GM21515 (cell line): ENCODE results near the gene LGALS16.
"Not testable (repeated sequence)": the region's sequence is repeated elsewhere in the genome, so short reads cannot be mapped to it uniquely, and the experiment has no call there.

ENCODE experiments used
- ATAC-seq: cut with Tn5 transposase; IDR thresholded peaks from one replicate; pipeline ENCODE4 v1.9.1; 2021; ENCODE audit not compliant: unreplicated experiment

Gene LGALS16

GRCh38 chr19:39677961-39678889 lies 22.5 kb downstream of the LGALS16 start:
- no peak for ATAC-seq

- peak; percentile 65 for ATAC-seq
Measured at GRCh38 chr19:39679056-39679790, 23.5 kb downstream of the LGALS16 start.

GRCh38 chr19:39679791-39680168 lies 24.1 kb downstream of the LGALS16 start:
- ATAC-seq, result peak; percentile 19

- no peak for ATAC-seq
Measured at GRCh38 chr19:39680593-39680992, 24.9 kb downstream of the LGALS16 start.

GRCh38 chr19:39681416-39681815 lies 25.7 kb downstream of the LGALS16 start:
- ATAC-seq, result no peak

GRCh38 chr19:39684267-39684666 lies 28.6 kb downstream of the LGALS16 start:
- no peak for ATAC-seq

GRCh38 chr19:39686739-39687138 lies 31.0 kb downstream of the LGALS16 start:
- no peak for ATAC-seq

GRCh38 chr19:39688637-39689036 lies 32.9 kb downstream of the LGALS16 start:
- ATAC-seq, result not testable (repeated sequence)

- no peak for ATAC-seq
Measured at GRCh38 chr19:39692166-39692565, 36.5 kb downstream of the LGALS16 start.

- no peak for ATAC-seq
Measured at GRCh38 chr19:39692822-39693221, 37.1 kb downstream of the LGALS16 start.

- no peak for ATAC-seq
Measured at GRCh38 chr19:39695759-39696158, 40.0 kb downstream of the LGALS16 start.

- ATAC-seq, result no peak
Measured at GRCh38 chr19:39696387-39696786, 40.7 kb downstream of the LGALS16 start.

GRCh38 chr19:39698535-39698934 lies 42.8 kb downstream of the LGALS16 start:
- ATAC-seq, result no peak

- no peak for ATAC-seq
Measured at GRCh38 chr19:39701291-39701690, 45.6 kb downstream of the LGALS16 start.

- no peak for ATAC-seq
Measured at GRCh38 chr19:39704181-39705044, 48.7 kb downstream of the LGALS16 start, which contains the start of gene LGALS14. Gene LGALS14, plus strand, starts transcription at chr19:39704481. Its CDS starts 48 bp downstream, at chr19:39704529.

- no peak for ATAC-seq
Measured at GRCh38 chr19:39705578-39706188, 50.0 kb downstream of the LGALS16 start.

- no peak for ATAC-seq
Measured at GRCh38 chr19:39708594-39708993, 52.9 kb downstream of the LGALS16 start.

GRCh38 chr19:39709026-39709872 lies 53.5 kb downstream of the LGALS16 start:
- ATAC-seq, result no peak
